SK-N-SH treated with all-trans-retinoic acid at 6 μM for 48 hours (cell line): ENCODE data around the gene PECR.

Experiments used
- ATAC-seq: fragments of 200-7000 bp; cut with Tn5 transposase; 3 replicates; pipeline ENCODE4 v1.9.1; 2020; ENCODE audit warnings: mild to moderate bottlenecking, moderate library complexity
- ARNTL ChIP-seq: fragments of 450-650 bp; formaldehyde crosslinking; IDR thresholded peaks from 2 replicates; pipeline ENCODE4 v1.5.0; 2020; ENCODE audit warnings: low read depth, mild to moderate bottlenecking, moderate library complexity, borderline replicate concordance
- BACH2 ChIP-seq: fragments of 250-450 bp; sonication (Bioruptor Pico); IDR thresholded peaks from 2 replicates; pipeline ENCODE4 v1.9.0; 2021; ENCODE audit warnings: mild to moderate bottlenecking, borderline replicate concordance
- CREB5 ChIP-seq: fragments of 250-450 bp; sonication (Bioruptor Pico); IDR thresholded peaks from 2 replicates; pipeline ENCODE4 v1.5.1; 2020; ENCODE audit warnings: low read depth, mild to moderate bottlenecking, moderate library complexity
- CSDC2 ChIP-seq: fragments of 250-450 bp; sonication (Bioruptor Pico); IDR thresholded peaks from 2 replicates; pipeline ENCODE4 v1.5.0; 2020; ENCODE audit warnings: mild to moderate bottlenecking, moderate library complexity
- ESRRG ChIP-seq: fragments of 250-450 bp; sonication (Bioruptor Pico); IDR thresholded peaks from 2 replicates; pipeline ENCODE4 v1.6.1; 2021; ENCODE audit warnings: mild to moderate bottlenecking
- GLIS3 ChIP-seq: fragments of 250-450 bp; sonication (Bioruptor Pico); IDR thresholded peaks from 2 replicates; pipeline ENCODE4 v1.5.0; 2020; ENCODE audit warnings: mild to moderate bottlenecking, moderate library complexity
- ISL1 ChIP-seq: fragments of 250-450 bp; sonication (Bioruptor Pico); IDR thresholded peaks from 2 replicates; pipeline ENCODE4 v2.1.2; 2022; ENCODE audit warnings: mild to moderate bottlenecking, moderate library complexity
- OSR1 ChIP-seq: fragments of 250-450 bp; sonication (Bioruptor Pico); IDR thresholded peaks from 2 replicates; pipeline ENCODE4 v1.8.0; 2022; ENCODE audit warnings: moderate library complexity, mild to moderate bottlenecking, inconsistent platforms
- PATZ1 ChIP-seq: fragments of 250-450 bp; sonication (Bioruptor Pico); IDR thresholded peaks from 2 replicates; pipeline ENCODE4 v1.8.0; 2020; ENCODE audit warnings: mild to moderate bottlenecking, moderate library complexity, borderline replicate concordance
- POU6F1 ChIP-seq: fragments of 250-450 bp; sonication (Bioruptor Pico); IDR thresholded peaks from 2 replicates; pipeline ENCODE4 v1.8.0; 2021; ENCODE audit warnings: low read depth, mild to moderate bottlenecking, moderate library complexity, borderline replicate concordance
- PPARA ChIP-seq: fragments of 250-450 bp; sonication (Bioruptor Pico); IDR thresholded peaks from 2 replicates; pipeline ENCODE4 v1.5.0; 2020; ENCODE audit warnings: mild to moderate bottlenecking, borderline replicate concordance
- RARB ChIP-seq: fragments of 250-450 bp; sonication (Bioruptor Pico); IDR thresholded peaks from 2 replicates; pipeline ENCODE4 v1.8.0; 2021; ENCODE audit warnings: mild to moderate bottlenecking, moderate library complexity
- SNAI2 ChIP-seq: fragments of 250-450 bp; sonication (Bioruptor Pico); IDR thresholded peaks from 2 replicates; pipeline ENCODE4 v1.5.0; 2020; ENCODE audit warnings: mild to moderate bottlenecking, moderate library complexity
- TCF4 ChIP-seq: fragments of 250-450 bp; sonication (Bioruptor Pico); IDR thresholded peaks from 2 replicates; pipeline ENCODE4 v1.8.0; 2021; ENCODE audit warnings: mild to moderate bottlenecking, moderate library complexity, borderline replicate concordance
- TOX ChIP-seq: fragments of 250-450 bp; sonication (Bioruptor Pico); IDR thresholded peaks from 2 replicates; pipeline ENCODE4 v1.8.0; 2021; ENCODE audit warnings: mild to moderate bottlenecking, moderate library complexity, borderline replicate concordance
- ZC3H10 ChIP-seq: fragments of 250-450 bp; sonication (Bioruptor Pico); IDR thresholded peaks from 2 replicates; pipeline ENCODE4 v1.5.1; 2021; ENCODE audit warnings: mild to moderate bottlenecking, moderate library complexity
- ZFP3 ChIP-seq: fragments of 250-450 bp; sonication (Bioruptor Pico); IDR thresholded peaks from 2 replicates; pipeline ENCODE4 v1.5.0; 2020; ENCODE audit warnings: mild to moderate bottlenecking, moderate library complexity
- ZFP30 ChIP-seq: fragments of 450-650 bp; formaldehyde crosslinking; IDR thresholded peaks from 2 replicates; pipeline ENCODE4 v1.5.0; 2022; ENCODE audit warnings: mild to moderate bottlenecking, moderate library complexity
- ZNF565 ChIP-seq: fragments of 450-650 bp; formaldehyde crosslinking; conservative IDR thresholded peaks from 2 replicates; pipeline ENCODE4 v1.5.0; 2020; ENCODE audit warnings: low read depth, mild to moderate bottlenecking, moderate library complexity
- ZNF70 ChIP-seq: fragments of 450-650 bp; formaldehyde crosslinking; IDR thresholded peaks from 2 replicates; pipeline ENCODE4 v1.5.0; 2020; ENCODE audit warnings: mild to moderate bottlenecking, moderate library complexity
- ZNF8 ChIP-seq: fragments of 450-650 bp; formaldehyde crosslinking; IDR thresholded peaks from 2 replicates; pipeline ENCODE4 v1.5.0; 2020; ENCODE audit warnings: mild to moderate bottlenecking, moderate library complexity
- TF ChIP-seq, protein P1 (sequence below): fragments of 250-450 bp; sonication (Bioruptor Pico); IDR thresholded peaks from 2 replicates; pipeline ENCODE4 v1.5.1; 2021; ENCODE audit warnings: mild to moderate bottlenecking, moderate library complexity
- TF ChIP-seq, protein P2 (sequence below): fragments of 250-450 bp; sonication (Bioruptor Pico); IDR thresholded peaks from 2 replicates; pipeline ENCODE4 v1.5.0; 2020; ENCODE audit warnings: mild to moderate bottlenecking, moderate library complexity

The PECR gene

GRCh38 chr2:216049452-216049851 is 32.2 kb downstream of the PECR start:
- no peak for ATAC-seq
- TF ChIP-seq CREB5 (no peak), TOX (CRISPR knock-in tag) (no peak), TCF4 (CRISPR knock-in tag) (no peak)

DNA sequence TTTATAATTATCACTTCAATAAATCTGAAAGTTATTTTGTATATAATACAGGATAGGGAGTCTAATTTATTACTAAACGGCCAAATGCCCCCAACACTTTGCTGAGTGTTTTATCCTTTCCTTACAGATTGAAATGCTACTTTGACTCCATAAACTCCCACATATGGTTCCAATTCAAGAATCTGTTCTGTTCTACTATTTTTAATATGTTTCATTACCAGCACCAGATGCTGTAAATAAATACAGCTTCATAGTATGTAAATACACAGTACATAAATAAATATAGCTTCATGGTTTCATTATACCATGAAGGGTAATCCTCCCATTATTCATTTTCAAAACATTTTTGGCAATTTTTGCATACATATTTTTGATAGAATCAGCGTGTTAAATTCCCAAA is 34.2 kb downstream of the PECR start:
- TF ChIP-seq ESRRG (CRISPR knock-in tag): no peak
- TF ChIP-seq ARNTL (CRISPR knock-in tag): no peak
- no peak for ATAC-seq

DNA sequence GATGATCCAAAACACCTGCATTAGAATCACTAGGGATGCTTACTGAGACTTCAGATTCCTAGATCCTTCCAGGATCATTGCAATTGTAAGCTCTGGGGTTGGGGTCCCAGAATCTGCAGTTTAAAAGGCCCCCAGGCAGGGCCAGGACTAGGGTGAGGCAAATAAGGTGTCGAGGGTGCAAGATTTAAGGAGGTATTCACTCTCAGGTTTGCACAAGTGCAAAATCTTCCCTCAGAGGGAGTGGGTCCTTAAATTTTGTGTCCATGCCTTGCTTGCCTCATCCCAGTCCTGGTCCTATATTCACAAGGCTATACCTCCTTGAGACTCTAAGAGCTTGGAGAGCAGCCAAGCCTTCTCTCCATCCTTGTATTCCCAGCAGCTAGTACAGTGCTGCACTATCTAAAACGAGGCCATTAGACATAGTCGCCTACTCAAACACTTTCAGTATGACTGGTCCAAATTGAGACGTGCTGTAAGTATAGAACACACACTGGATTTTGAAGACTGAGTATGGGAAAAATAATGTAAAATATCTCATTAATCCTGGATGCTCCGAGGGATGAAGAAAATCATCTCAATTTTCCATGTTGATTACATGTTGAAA is 36.6 kb downstream of the PECR start:
- TF ChIP-seq SNAI2 (CRISPR knock-in tag): no peak
- no peak for TF ChIP-seq CSDC2 (CRISPR knock-in tag)
- TF ChIP-seq ESRRG (CRISPR knock-in tag): no peak
- no peak for TF ChIP-seq ZC3H10 (CRISPR knock-in tag)
- TF ChIP-seq ZNF8 (CRISPR knock-in tag): no peak
- TF ChIP-seq GLIS3 (CRISPR knock-in tag): no peak
- no peak for TF ChIP-seq PPARA (CRISPR knock-in tag)
- no peak for TF ChIP-seq TCF4 (CRISPR knock-in tag)
- TF ChIP-seq, protein P1, sequence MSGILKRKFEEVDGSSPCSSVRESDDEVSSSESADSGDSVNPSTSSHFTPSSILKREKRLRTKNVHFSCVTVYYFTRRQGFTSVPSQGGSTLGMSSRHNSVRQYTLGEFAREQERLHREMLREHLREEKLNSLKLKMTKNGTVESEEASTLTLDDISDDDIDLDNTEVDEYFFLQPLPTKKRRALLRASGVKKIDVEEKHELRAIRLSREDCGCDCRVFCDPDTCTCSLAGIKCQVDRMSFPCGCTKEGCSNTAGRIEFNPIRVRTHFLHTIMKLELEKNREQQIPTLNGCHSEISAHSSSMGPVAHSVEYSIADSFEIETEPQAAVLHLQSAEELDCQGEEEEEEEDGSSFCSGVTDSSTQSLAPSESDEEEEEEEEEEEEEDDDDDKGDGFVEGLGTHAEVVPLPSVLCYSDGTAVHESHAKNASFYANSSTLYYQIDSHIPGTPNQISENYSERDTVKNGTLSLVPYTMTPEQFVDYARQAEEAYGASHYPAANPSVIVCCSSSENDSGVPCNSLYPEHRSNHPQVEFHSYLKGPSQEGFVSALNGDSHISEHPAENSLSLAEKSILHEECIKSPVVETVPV (CRISPR knock-in tag): no peak
- no peak for TF ChIP-seq ZNF70 (CRISPR knock-in tag)
- TF ChIP-seq TOX (CRISPR knock-in tag): no peak
- TF ChIP-seq, protein P2, sequence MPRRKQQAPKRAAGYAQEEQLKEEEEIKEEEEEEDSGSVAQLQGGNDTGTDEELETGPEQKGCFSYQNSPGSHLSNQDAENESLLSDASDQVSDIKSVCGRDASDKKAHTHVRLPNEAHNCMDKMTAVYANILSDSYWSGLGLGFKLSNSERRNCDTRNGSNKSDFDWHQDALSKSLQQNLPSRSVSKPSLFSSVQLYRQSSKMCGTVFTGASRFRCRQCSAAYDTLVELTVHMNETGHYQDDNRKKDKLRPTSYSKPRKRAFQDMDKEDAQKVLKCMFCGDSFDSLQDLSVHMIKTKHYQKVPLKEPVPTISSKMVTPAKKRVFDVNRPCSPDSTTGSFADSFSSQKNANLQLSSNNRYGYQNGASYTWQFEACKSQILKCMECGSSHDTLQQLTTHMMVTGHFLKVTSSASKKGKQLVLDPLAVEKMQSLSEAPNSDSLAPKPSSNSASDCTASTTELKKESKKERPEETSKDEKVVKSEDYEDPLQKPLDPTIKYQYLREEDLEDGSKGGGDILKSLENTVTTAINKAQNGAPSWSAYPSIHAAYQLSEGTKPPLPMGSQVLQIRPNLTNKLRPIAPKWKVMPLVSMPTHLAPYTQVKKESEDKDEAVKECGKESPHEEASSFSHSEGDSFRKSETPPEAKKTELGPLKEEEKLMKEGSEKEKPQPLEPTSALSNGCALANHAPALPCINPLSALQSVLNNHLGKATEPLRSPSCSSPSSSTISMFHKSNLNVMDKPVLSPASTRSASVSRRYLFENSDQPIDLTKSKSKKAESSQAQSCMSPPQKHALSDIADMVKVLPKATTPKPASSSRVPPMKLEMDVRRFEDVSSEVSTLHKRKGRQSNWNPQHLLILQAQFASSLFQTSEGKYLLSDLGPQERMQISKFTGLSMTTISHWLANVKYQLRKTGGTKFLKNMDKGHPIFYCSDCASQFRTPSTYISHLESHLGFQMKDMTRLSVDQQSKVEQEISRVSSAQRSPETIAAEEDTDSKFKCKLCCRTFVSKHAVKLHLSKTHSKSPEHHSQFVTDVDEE (CRISPR knock-in tag): no peak
- TF ChIP-seq ZNF565 (CRISPR knock-in tag): no peak
- ATAC-seq: no peak

DNA sequence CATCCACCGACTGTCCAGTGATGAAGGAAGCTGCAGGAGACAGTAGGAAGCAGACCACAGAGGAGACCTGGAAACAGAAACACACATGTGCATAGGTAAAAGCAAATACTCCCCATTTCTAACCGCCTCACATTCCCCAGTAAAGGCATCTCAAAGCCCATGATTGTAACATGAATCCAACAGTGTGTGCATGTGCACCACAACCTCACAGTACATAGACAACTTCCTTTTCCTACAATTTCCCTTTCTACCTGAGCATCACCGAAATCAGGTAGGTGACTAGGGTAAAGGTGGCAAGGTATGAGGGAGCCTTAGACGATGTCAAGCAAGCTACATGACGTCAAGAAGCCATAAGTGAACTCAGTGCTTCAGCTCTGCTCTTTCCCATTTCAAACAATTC is 37.7 kb downstream of the PECR start:
- TF ChIP-seq ARNTL (CRISPR knock-in tag) (no peak), ZFP3 (CRISPR knock-in tag) (no peak), ZNF565 (CRISPR knock-in tag) (no peak), BACH2 (CRISPR knock-in tag) (no peak), CREB5 (no peak), ZNF8 (CRISPR knock-in tag) (no peak)
- no peak for ATAC-seq

GRCh38 chr2:216041438-216041837 is 40.2 kb downstream of the PECR start:
- ATAC-seq: no peak
- no peak for TF ChIP-seq ISL1 (CRISPR knock-in tag)
- no peak for TF ChIP-seq ZFP30 (CRISPR knock-in tag)
- no peak for TF ChIP-seq ZC3H10 (CRISPR knock-in tag)
- TF ChIP-seq ESRRG (CRISPR knock-in tag): no peak
- no peak for TF ChIP-seq RARB (CRISPR knock-in tag)
- TF ChIP-seq PATZ1 (CRISPR knock-in tag): no peak
- TF ChIP-seq SNAI2 (CRISPR knock-in tag): no peak
- no peak for TF ChIP-seq GLIS3 (CRISPR knock-in tag)
- TF ChIP-seq ZNF565 (CRISPR knock-in tag): no peak
- TF ChIP-seq POU6F1 (CRISPR knock-in tag): no peak
- TF ChIP-seq, protein P1 (CRISPR knock-in tag): no peak
- no peak for TF ChIP-seq ZFP3 (CRISPR knock-in tag)
- TF ChIP-seq OSR1: no peak
